Measurements from ENCODE around the gene SFRP2.

SFRP2 gene

DNA sequence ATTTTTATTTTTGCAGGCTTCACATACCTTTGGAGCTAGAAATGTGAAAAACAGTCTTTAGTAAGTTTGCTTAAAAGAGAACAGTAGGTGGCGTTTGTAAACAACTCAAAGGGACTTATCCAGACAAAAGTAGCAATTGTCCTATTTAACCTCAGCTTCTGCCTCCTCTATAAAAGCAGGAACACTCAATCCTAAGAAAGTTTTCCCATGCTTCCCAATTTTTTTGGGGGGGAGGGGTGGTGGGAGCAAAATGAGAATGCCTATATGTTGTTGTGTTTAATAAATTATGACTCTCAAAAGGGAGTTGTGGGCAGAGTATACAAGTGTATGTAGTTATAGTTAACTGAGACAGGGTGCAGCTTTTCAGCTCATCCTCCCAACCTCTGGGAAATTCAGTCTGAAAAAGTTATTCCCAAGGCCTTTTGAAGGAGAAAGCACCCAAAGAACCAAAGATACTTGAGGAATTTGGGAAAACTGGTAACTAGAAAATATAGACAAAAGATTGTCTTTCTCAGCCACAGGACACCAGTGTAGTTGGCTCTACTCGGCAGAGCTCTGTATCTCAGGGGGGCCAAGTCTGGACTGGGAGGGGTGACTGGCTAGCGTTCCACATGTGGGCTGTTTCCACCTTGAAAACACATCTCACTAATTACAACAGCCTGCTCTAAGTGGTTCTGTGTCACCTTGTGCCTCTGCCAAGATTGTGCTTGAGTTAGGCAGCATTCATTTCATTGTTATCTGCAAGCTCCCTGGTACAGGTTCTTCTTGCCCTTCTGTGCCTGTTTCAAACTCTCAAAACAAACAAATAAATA lies 2.8 kb downstream of the SFRP2 start:
- H3K4me3 ChIP-seq (replicated peaks; ENCODE audit: low read depth, low read length) = no peak overlapping the region
- no peak for DNase-seq (ENCODE audit: extremely low read depth, low read depth)
- TF ChIP-seq, protein P1, sequence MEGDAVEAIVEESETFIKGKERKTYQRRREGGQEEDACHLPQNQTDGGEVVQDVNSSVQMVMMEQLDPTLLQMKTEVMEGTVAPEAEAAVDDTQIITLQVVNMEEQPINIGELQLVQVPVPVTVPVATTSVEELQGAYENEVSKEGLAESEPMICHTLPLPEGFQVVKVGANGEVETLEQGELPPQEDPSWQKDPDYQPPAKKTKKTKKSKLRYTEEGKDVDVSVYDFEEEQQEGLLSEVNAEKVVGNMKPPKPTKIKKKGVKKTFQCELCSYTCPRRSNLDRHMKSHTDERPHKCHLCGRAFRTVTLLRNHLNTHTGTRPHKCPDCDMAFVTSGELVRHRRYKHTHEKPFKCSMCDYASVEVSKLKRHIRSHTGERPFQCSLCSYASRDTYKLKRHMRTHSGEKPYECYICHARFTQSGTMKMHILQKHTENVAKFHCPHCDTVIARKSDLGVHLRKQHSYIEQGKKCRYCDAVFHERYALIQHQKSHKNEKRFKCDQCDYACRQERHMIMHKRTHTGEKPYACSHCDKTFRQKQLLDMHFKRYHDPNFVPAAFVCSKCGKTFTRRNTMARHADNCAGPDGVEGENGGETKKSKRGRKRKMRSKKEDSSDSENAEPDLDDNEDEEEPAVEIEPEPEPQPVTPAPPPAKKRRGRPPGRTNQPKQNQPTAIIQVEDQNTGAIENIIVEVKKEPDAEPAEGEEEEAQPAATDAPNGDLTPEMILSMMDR (IDR thresholded peaks at IDR 0.05; ENCODE audit: low read depth, low read length, missing control alignments) = peak; percentile 44

DNA sequence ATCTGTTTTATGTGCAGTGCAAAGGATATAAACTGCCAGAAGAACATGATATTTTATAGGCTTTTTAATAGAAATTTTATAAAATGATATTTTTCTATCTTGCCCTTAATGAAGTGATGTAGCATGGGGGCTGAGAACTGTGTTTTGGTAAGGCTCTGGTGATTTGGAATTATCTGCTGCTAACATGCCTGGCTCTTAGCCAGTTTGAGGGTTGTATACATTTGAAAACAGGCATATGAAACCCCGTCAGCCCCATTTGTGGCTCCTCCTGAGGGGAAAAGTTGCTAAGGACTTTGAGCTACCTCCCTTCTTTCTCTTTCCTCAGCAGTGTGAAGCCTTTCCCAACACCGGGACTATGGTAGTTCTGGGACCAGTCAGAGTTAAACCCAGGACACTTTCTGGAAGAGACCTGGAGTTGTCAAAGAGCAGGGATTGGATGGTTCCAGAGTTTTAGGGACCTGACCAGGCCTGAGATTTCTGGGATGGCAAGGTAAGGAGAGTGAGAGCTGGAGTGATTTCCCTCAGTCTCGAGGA lies 4.7 kb downstream of the SFRP2 start:
- no peak overlapping the region for H3K4me3 ChIP-seq (replicated peaks; ENCODE audit: low read depth, low read length)
- TF ChIP-seq, protein P1 (IDR thresholded peaks at IDR 0.05; ENCODE audit: low read depth, low read length, missing control alignments) = no peak
- DNase-seq (ENCODE audit: extremely low read depth, low read depth) = no peak

DNA sequence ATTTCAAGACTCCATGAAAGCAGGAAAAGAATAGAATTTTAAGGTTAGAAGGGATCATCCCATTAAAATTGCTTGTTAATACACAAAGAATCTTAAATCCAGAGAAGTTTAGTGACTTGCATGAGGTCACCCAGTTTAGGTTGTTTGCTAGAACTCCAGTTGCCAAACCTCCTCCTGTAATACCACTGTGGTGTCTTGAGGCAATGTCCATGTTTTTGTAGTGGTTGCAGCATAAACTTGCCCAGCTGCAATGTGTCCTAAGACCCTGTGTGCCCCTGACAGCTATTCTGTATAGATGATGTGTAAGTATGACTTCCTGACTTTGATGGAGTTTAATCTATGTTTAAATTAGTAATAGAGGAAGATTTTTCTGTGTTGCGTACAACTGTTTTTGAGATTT lies 6.3 kb downstream of the SFRP2 start:
- TF ChIP-seq, protein P1 (IDR thresholded peaks at IDR 0.05; ENCODE audit: low read depth, low read length, missing control alignments) = no peak
- no peak for DNase-seq (ENCODE audit: extremely low read depth, low read depth)
- H3K4me3 ChIP-seq (replicated peaks; ENCODE audit: low read depth, low read length) = no peak overlapping the region

DNA sequence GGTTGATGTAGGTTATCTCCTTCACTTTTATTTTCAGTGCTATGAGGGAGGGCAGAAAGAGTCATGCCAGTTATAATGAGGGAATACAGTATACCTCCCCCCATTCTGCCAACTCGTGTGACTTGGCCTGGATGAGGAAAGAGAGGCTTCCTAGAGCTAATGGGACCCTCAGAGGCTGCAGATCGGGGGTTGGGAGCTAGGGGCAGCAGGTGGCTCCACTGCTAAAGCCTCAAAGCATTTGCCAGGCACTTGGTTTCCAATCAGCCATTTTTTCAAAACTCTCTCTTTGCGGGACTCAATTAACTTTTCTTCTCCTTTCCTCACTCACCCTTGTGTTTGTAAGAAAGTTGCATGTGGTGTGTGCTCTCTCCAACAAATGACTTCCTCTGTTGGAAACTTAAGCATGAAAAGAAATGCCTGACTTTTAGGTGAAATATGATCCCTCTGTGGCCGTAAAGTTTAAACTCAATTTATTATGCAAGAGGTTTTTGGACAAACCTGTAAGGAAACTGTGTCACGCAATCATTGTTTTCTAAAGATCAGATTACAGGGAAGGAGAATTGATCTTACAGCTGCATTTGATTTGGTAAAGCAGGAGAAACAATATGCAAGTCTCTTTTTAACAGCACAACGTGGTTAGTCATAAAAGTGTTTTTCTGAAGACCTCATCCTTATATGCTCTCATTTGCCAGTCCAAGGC lies 7.0 kb downstream of the SFRP2 start:
- TF ChIP-seq, protein P1 (IDR thresholded peaks at IDR 0.05; ENCODE audit: low read depth, low read length, missing control alignments) = peak; percentile 6
- H3K4me3 ChIP-seq (replicated peaks; ENCODE audit: low read depth, low read length) = no peak overlapping the region
- peak; percentile 94 for DNase-seq (ENCODE audit: extremely low read depth, low read depth)

DNA sequence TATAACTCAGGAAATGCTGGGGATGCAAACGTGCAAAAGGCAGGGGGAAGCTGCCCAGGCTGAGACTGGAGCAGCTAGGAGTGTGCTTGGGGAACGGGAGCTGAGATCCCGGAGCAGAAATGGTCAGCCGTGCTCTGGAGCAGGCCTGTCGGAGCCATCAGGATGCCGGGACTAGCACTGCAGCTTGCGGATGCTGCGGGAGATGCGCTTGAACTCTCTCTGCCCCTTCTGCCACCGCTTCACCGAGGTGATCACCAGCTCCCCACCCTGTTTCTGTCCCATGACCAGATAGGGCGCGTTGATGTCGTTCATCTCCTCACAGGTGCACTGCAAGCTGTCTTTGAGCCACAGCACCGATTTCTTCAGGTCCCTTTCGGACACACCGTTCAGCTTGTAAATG lies 7.6 kb downstream of the SFRP2 start:
- DNase-seq (ENCODE audit: extremely low read depth, low read depth) = no peak
- TF ChIP-seq, protein P1 (IDR thresholded peaks at IDR 0.05; ENCODE audit: low read depth, low read length, missing control alignments) = no peak
- H3K4me3 ChIP-seq (replicated peaks; ENCODE audit: low read depth, low read length) = no peak overlapping the region

DNA sequence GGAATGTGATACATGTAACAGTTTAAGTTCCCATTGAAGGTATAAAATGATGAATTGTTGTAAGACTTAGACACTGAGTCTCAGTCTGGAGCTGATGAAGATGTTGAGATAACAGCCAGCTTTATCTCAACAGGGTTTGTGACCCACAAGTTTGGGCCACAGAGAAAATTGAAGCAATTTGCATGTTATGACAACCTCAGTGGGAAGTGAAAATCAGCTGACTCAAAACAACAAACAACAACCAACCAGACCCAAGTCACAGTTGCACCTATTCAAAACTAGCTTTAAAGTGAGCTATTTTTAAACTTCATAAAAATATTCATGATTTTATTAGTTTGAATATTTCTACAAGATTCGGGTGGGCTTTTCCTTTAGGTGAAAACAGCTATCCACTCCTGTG lies 8.0 kb downstream of the SFRP2 start:
- no peak overlapping the region for H3K4me3 ChIP-seq (replicated peaks; ENCODE audit: low read depth, low read length)
- TF ChIP-seq, protein P1 (IDR thresholded peaks at IDR 0.05; ENCODE audit: low read depth, low read length, missing control alignments) = no peak
- no peak for DNase-seq (ENCODE audit: extremely low read depth, low read depth)

Data from HFF-Myc (cell line).